HEK293 (cell line): ENCODE measurements around the gene COL7A1.

ENCODE experiments used
- CTCF ChIA-PET: fragments of 350-600 bp; formaldehyde crosslinking; extraction: SDS; loops from one replicate; lab custom pipeline; 2021; ENCODE audit warnings: antibody characterized with exemption; lab: Yijun Ruan, JAX
- POLR2A ChIA-PET: fragments of 300-600 bp; formaldehyde crosslinking; extraction: SDS; loops from one replicate; lab custom pipeline; 2020; ENCODE audit warnings: antibody characterized with exemption, inconsistent platforms; lab: Yijun Ruan, JAX
- H3K27ac ChIP-seq: fragments of 200-500 bp; sonication (Bioruptor generic); 2 replicates; pipeline ENCODE4 v1.5.1; 2014; ENCODE audit warnings: low read depth, low read length, control low read depth, inconsistent platforms; ENCODE audit errors: extremely low read depth
- H3K36me3 ChIP-seq, 2 experiments: fragments of 200-500 bp in 1 of 2; sonication (Bioruptor generic) in 1 of 2; 1 replicate in 1 of 2; 2 replicates in 1 of 2; pipeline ENCODE4 v1.5.1; 2014 to 2017; ENCODE audit warnings: inconsistent platforms in 2 of 2, low read length in 2 of 2; ENCODE audit not compliant: control insufficient read depth in 2 of 2, insufficient read depth in 1 of 2
- H3K4me1 ChIP-seq: fragments of 200-500 bp; sonication (Bioruptor generic); 2 replicates; pipeline ENCODE4 v1.5.1; 2014; ENCODE audit warnings: mild to moderate bottlenecking, low read length, inconsistent platforms; ENCODE audit not compliant: control insufficient read depth, insufficient read depth
- H3K4me3 ChIP-seq: 2 replicates; pipeline ENCODE4 v1.5.1; 2011; ENCODE audit warnings: low read depth, mild to moderate bottlenecking, control low read depth, low read length, moderate library complexity
- H3K9me3 ChIP-seq: fragments of 200-500 bp; sonication (Bioruptor generic); 2 replicates; pipeline ENCODE4 v1.5.1; 2014; ENCODE audit warnings: low read depth, low read length, inconsistent platforms; ENCODE audit not compliant: control insufficient read depth, insufficient read depth
- BCL11A ChIP-seq: fragments of 450-650 bp; formaldehyde crosslinking; IDR thresholded peaks from 2 replicates; pipeline ENCODE4 v1.5.1; 2016; ENCODE audit warnings: low read depth, missing biosample characterization, missing genetic modification characterization
- KLF17 ChIP-seq: fragments of 450-650 bp; formaldehyde crosslinking; IDR thresholded peaks from 2 replicates; pipeline ENCODE4 v1.5.1; 2016; ENCODE audit warnings: missing biosample characterization, missing genetic modification characterization
- PRDM1 ChIP-seq: fragments of 450-650 bp; formaldehyde crosslinking; IDR thresholded peaks from 2 replicates; pipeline ENCODE4; 2016; ENCODE audit warnings: missing biosample characterization, missing genetic modification characterization
- SETDB1 ChIP-seq: IDR thresholded peaks from one replicate; pipeline ENCODE4 v1.6.1; 2017; ENCODE audit warnings: mild to moderate bottlenecking, low read length, moderate library complexity, mixed read lengths; ENCODE audit not compliant: insufficient read length
- TSHZ1 ChIP-seq: fragments of 450-650 bp; formaldehyde crosslinking; IDR thresholded peaks from 2 replicates; pipeline ENCODE4 v1.5.1; 2016; ENCODE audit warnings: missing biosample characterization, missing genetic modification characterization, borderline replicate concordance
- YY1 ChIP-seq: fragments of 450-650 bp; formaldehyde crosslinking; IDR thresholded peaks from 2 replicates; pipeline ENCODE4 v1.5.1; 2018; ENCODE audit warnings: missing biosample characterization, missing genetic modification characterization
- ZBTB1 ChIP-seq: fragments of 450-650 bp; formaldehyde crosslinking; IDR thresholded peaks from 2 replicates; pipeline ENCODE4 v1.5.1; 2016; ENCODE audit warnings: missing biosample characterization, missing genetic modification characterization
- ZFP3 ChIP-seq: fragments of 450-650 bp; formaldehyde crosslinking; IDR thresholded peaks from 2 replicates; pipeline ENCODE4 v1.5.1; 2016; ENCODE audit warnings: low read depth, missing biosample characterization, missing genetic modification characterization
- ZNF133 ChIP-seq: fragments of 450-650 bp; formaldehyde crosslinking; IDR thresholded peaks from 2 replicates; pipeline ENCODE4 v1.5.1; 2016; ENCODE audit warnings: missing biosample characterization, missing genetic modification characterization
- ZNF140 ChIP-seq: fragments of 450-650 bp; formaldehyde crosslinking; IDR thresholded peaks from 2 replicates; pipeline ENCODE4 v1.5.1; 2016; ENCODE audit warnings: missing biosample characterization, missing genetic modification characterization
- ZNF518A ChIP-seq: fragments of 450-650 bp; formaldehyde crosslinking; conservative IDR thresholded peaks from 2 replicates; pipeline ENCODE4 v1.5.1; 2016; ENCODE audit warnings: low read depth, missing biosample characterization, missing genetic modification characterization
- ZNF654 ChIP-seq: fragments of 450-650 bp; formaldehyde crosslinking; IDR thresholded peaks from 2 replicates; pipeline ENCODE4 v1.5.1; 2016; ENCODE audit warnings: low read depth, missing biosample characterization, missing genetic modification characterization
- ZNF658 ChIP-seq: fragments of 450-650 bp; formaldehyde crosslinking; IDR thresholded peaks from 2 replicates; pipeline ENCODE4; 2016; ENCODE audit warnings: missing biosample characterization, missing genetic modification characterization
- ZSCAN16 ChIP-seq: fragments of 450-650 bp; formaldehyde crosslinking; IDR thresholded peaks from 2 replicates; pipeline ENCODE4 v1.5.1; 2016; ENCODE audit warnings: missing biosample characterization, missing genetic modification characterization
- ZXDB ChIP-seq: fragments of 450-650 bp; formaldehyde crosslinking; IDR thresholded peaks from 2 replicates; pipeline ENCODE4 v1.5.1; 2016; ENCODE audit warnings: missing biosample characterization, missing genetic modification characterization
- TF ChIP-seq, protein P1 (sequence below): fragments of 450-650 bp; formaldehyde crosslinking; IDR thresholded peaks from 2 replicates; pipeline ENCODE4 v1.5.0; 2017; ENCODE audit warnings: missing biosample characterization, missing genetic modification characterization, borderline replicate concordance
- TF ChIP-seq, protein P2 (sequence below): fragments of 450-650 bp; formaldehyde crosslinking; IDR thresholded peaks from 2 replicates; pipeline ENCODE4 v1.5.1; 2016; ENCODE audit warnings: missing biosample characterization, missing genetic modification characterization

Gene COL7A1

DNA sequence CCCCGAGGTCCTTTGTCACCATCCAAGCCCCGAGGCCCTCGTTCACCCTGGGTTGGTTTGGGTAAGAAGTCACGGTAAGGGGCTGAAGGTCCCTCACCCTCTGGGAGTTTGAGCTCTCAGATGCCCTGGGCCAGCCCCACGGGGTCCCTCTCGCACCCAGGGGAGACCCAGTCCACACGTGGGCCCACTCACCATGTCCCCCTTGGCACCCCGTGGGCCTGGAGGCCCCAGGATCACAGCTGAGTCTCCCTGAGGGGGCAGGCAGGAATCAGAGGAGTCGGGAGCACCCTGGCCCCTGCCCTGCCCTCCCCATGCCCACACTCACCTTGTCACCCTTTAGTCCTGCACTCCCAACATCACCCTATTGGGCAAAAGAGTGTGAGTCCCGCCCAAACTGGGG lies 25.7 kb downstream of the COL7A1 start:
- CTCF ChIA-PET, result no interaction called here
- POLR2A ChIA-PET, result no interaction called here

DNA sequence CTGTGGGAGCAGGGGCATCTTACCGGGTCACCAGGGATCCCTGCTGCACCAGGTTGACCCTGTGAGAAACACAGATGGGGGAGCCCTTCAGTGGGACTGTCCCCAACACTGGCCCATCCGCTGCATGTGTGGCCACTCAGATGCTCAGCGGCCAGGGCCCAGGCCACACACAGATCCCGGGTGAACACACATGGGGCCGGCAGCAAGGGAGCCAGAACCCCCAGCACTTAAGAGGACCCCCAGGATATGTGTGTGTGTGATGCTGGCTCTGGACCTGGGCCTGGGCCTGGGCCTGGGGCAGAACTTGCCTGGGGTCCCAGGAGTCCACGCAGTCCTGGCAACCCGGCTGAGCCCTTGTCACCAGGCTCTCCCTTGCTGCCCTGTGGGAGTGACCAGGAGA lies 26.7 kb downstream of the COL7A1 start:
- H3K36me3 ChIP-seq, result no peaks in the 10 kb centered on the region
- ChIA-PET POLR2A (no interaction called here), CTCF (no interaction called here)
- no peaks in the 10 kb centered on the region for H3K4me1 ChIP-seq
- no peak overlapping the region for H3K4me3 ChIP-seq
- no peaks in the 10 kb centered on the region for H3K9me3 ChIP-seq
- H3K27ac ChIP-seq, result no peak overlapping the region
- no peak for TF ChIP-seq ZFP3 (tag by site-specific recombination)
- TF ChIP-seq SETDB1, result no peak
- no peak for TF ChIP-seq ZXDB
- TF ChIP-seq ZNF133 (tag by site-specific recombination), result no peak
- TF ChIP-seq ZNF658 (tag by site-specific recombination), result no peak
- no peak for TF ChIP-seq ZSCAN16
- no peak for TF ChIP-seq YY1 (tag by site-specific recombination)
- TF ChIP-seq KLF17 (tag by site-specific recombination), result no peak
- TF ChIP-seq, protein P1, sequence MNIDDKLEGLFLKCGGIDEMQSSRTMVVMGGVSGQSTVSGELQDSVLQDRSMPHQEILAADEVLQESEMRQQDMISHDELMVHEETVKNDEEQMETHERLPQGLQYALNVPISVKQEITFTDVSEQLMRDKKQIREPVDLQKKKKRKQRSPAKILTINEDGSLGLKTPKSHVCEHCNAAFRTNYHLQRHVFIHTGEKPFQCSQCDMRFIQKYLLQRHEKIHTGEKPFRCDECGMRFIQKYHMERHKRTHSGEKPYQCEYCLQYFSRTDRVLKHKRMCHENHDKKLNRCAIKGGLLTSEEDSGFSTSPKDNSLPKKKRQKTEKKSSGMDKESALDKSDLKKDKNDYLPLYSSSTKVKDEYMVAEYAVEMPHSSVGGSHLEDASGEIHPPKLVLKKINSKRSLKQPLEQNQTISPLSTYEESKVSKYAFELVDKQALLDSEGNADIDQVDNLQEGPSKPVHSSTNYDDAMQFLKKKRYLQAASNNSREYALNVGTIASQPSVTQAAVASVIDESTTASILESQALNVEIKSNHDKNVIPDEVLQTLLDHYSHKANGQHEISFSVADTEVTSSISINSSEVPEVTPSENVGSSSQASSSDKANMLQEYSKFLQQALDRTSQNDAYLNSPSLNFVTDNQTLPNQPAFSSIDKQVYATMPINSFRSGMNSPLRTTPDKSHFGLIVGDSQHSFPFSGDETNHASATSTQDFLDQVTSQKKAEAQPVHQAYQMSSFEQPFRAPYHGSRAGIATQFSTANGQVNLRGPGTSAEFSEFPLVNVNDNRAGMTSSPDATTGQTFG (tag by site-specific recombination), result no peak

More for the DNA sequence above, 25.7 kb downstream of the COL7A1 start:
- TF ChIP-seq ZNF518A (tag by site-specific recombination) (no peak), ZBTB1 (no peak), BCL11A (tag by site-specific recombination) (no peak), PRDM1 (tag by site-specific recombination) (no peak), TSHZ1 (tag by site-specific recombination) (no peak), ZNF140 (tag by site-specific recombination) (no peak), ZNF654 (tag by site-specific recombination) (no peak)
- TF ChIP-seq, protein P2, sequence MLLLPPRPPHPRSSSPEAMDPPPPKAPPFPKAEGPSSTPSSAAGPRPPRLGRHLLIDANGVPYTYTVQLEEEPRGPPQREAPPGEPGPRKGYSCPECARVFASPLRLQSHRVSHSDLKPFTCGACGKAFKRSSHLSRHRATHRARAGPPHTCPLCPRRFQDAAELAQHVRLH (tag by site-specific recombination), result no peak
- Histone ChIP-seq H3K4me1 (no peaks in the 10 kb centered on the region), H3K4me3 (no peak overlapping the region), H3K36me3 (no peaks in the 10 kb centered on the region), H3K9me3 (no peaks in the 10 kb centered on the region), H3K27ac (no peak overlapping the region)
